Gastrocnemius medialis (tissue), 4 donors: ENCODE results near the gene PAGE1.

Experiments used
- POLR2A ChIP-seq, 2 donors: fragments of 450-650 bp; IDR thresholded peaks; one replicate each; pipeline ENCODE4 v1.6.1; 2017; ENCODE audit warnings: antibody characterized with exemption in 2 of 2, mild to moderate bottlenecking in 2 of 2, moderate library complexity in 2 of 2
- TF ChIP-seq, protein P1 (sequence below), 5 experiments: fragments of 450-650 bp in 3 of 5; fragments of 200-600 bp in 2 of 5; sonication (generic) in 2 of 5; IDR thresholded peaks in 4 of 5; conservative IDR thresholded peaks in 1 of 5; 1 replicate in 4 of 5; 2 replicates in 1 of 5; pipeline ENCODE4 v1.5.1; 2016 to 2019; ENCODE audit warnings: antibody characterized with exemption in 5 of 5, mild to moderate bottlenecking in 3 of 5, moderate library complexity in 3 of 5

- TF ChIP-seq, protein P1, sequence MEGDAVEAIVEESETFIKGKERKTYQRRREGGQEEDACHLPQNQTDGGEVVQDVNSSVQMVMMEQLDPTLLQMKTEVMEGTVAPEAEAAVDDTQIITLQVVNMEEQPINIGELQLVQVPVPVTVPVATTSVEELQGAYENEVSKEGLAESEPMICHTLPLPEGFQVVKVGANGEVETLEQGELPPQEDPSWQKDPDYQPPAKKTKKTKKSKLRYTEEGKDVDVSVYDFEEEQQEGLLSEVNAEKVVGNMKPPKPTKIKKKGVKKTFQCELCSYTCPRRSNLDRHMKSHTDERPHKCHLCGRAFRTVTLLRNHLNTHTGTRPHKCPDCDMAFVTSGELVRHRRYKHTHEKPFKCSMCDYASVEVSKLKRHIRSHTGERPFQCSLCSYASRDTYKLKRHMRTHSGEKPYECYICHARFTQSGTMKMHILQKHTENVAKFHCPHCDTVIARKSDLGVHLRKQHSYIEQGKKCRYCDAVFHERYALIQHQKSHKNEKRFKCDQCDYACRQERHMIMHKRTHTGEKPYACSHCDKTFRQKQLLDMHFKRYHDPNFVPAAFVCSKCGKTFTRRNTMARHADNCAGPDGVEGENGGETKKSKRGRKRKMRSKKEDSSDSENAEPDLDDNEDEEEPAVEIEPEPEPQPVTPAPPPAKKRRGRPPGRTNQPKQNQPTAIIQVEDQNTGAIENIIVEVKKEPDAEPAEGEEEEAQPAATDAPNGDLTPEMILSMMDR (IDR thresholded peaks at IDR 0.05 in 4 of 5, conservative IDR thresholded peaks at IDR 0.05 in 1 of 5) = no peak
- TF ChIP-seq POLR2A (IDR thresholded peaks at IDR 0.05) = no peak
Measured at GRCh38 chrX:49659771-49660170, 36.0 kb downstream of the PAGE1 start.
